Uterus (tissue), 4 donors: ENCODE measurements around the gene PDE4D. TPM values are rescaled to one million over a fixed set of nuclear protein-coding genes. Genes with fewer than 3 reads are reported as not detected.

Experiments used
- DNase-seq, 2 donors: peaks; one replicate each; pipeline ENCODE4 v3.0.0-alpha.2; 2019 to 2020
- H3K27ac ChIP-seq, 2 donors: fragments of 200-600 bp; sonication (generic); 1 replicate in 1 of 2; 2 replicates in 1 of 2; pipeline ENCODE4 v1.5.1; 2016 to 2018
- H3K27me3 ChIP-seq, 2 donors: fragments of 200-600 bp; sonication (generic); one replicate each; pipeline ENCODE4 v1.5.1; 2018 to 2019; ENCODE audit warnings: control low read depth in 1 of 2
- H3K36me3 ChIP-seq, 2 donors: fragments of 200-600 bp; sonication (generic); one replicate each; pipeline ENCODE4 v1.5.1; 2019; ENCODE audit warnings: control low read depth in 1 of 2
- H3K4me1 ChIP-seq, 2 donors: fragments of 200-600 bp; sonication (generic); one replicate each; pipeline ENCODE4 v1.5.1; 2018 to 2019; ENCODE audit warnings: control low read depth in 1 of 2
- H3K4me3 ChIP-seq, 2 donors: fragments of 200-600 bp; sonication (generic); 1 replicate in 1 of 2; 2 replicates in 1 of 2; pipeline ENCODE4 v1.5.1; 2018 to 2019; ENCODE audit warnings: mild to moderate bottlenecking in 1 of 2
- H3K9me3 ChIP-seq, 2 donors: fragments of 200-600 bp; sonication (generic); one replicate each; pipeline ENCODE4 v1.5.1; 2019; ENCODE audit warnings: control low read depth in 1 of 2
- CTCF ChIP-seq, 4 experiments: fragments of 200-600 bp in 2 of 4; fragments of 450-650 bp in 2 of 4; sonication (generic) in 2 of 4; IDR thresholded peaks; one replicate each; pipeline ENCODE4 v1.5.1; 2016 to 2019; ENCODE audit warnings: antibody characterized with exemption in 4 of 4, mild to moderate bottlenecking in 2 of 4, moderate library complexity in 1 of 4
- POLR2A ChIP-seq, 2 donors: fragments of 450-650 bp; IDR thresholded peaks; one replicate each; pipeline ENCODE4 v1.6.1; 2016; ENCODE audit warnings: antibody characterized with exemption in 2 of 2, mild to moderate bottlenecking in 1 of 2, moderate library complexity in 1 of 2
- intact Hi-C: fragments of 100-400 bp; cut with DNase I; formaldehyde crosslinking; loops from one replicate; pipeline ENCODE4 v1.15.1; 2023; ENCODE audit warnings: low total_unique reads
- total RNA-seq, 4 donors: library from RNA; depleted of rRNA in 3 of 4; stranded (reverse); fragments of >200 nt in 3 of 4; gene quantifications; one replicate each; pipeline versions ENCODE4 v1.1.0 to v1.2.4, GENCODE V29; 2014 to 2023
- donor health status: DM: yes; HTN: yes; CAD: no.

Gene PDE4D
- total RNA-seq, 4 donors from 2014 or later, result 27.1 to 77.0 (median 45.8) TPM

GRCh38 chr5:59325070-59325469, 568.5 kb downstream of the PDE4D start:
- Histone ChIP-seq H3K9me3 (no peaks in the 10 kb centered on the region), H3K4me3 (no peak overlapping the region), H3K4me1 (no peaks in the 10 kb centered on the region), H3K27me3 (no peaks in the 10 kb centered on the region), H3K36me3 (no peaks in the 10 kb centered on the region), H3K27ac (no peak overlapping the region)
- DNase-seq, result no peak
- intact Hi-C loops, result no loop called here
- TF ChIP-seq POLR2A (IDR thresholded peaks at IDR 0.05), result no peak

- intact Hi-C loops, result no loop called here
- no peaks in the 10 kb centered on the region for H3K27me3 ChIP-seq
- DNase-seq, result no peak
- no peak overlapping the region for H3K4me3 ChIP-seq
- H3K9me3 ChIP-seq, result no peaks in the 10 kb centered on the region
- no peaks in the 10 kb centered on the region for H3K36me3 ChIP-seq
- TF ChIP-seq CTCF (IDR thresholded peaks at IDR 0.05), result no peak
- no peak for TF ChIP-seq POLR2A (IDR thresholded peaks at IDR 0.05)
- H3K27ac ChIP-seq, result no peak overlapping the region
- no peaks in the 10 kb centered on the region for H3K4me1 ChIP-seq
Observed at GRCh38 chr5:59322894-59323293, 570.6 kb downstream of the PDE4D start.

GRCh38 chr5:59322058-59322457, 571.5 kb downstream of the PDE4D start:
- no peak for TF ChIP-seq POLR2A (IDR thresholded peaks at IDR 0.05)
- TF ChIP-seq CTCF (IDR thresholded peaks at IDR 0.05), result no peak
- Histone ChIP-seq H3K4me1 (no peaks in the 10 kb centered on the region), H3K4me3 (no peak overlapping the region), H3K27ac (peak overlapping the region in 1 of 2 donors; percentile 16), H3K9me3 (no peaks in the 10 kb centered on the region), H3K27me3 (no peaks in the 10 kb centered on the region), H3K36me3 (no peaks in the 10 kb centered on the region)
- intact Hi-C loops, result no loop called here
- DNase-seq, result no peak

- TF ChIP-seq POLR2A (IDR thresholded peaks at IDR 0.05) (no peak), CTCF (IDR thresholded peaks at IDR 0.05) (no peak)
- no peak overlapping the region for H3K4me3 ChIP-seq
- intact Hi-C loops, result no loop called here
- H3K36me3 ChIP-seq, result no peaks in the 10 kb centered on the region
- H3K9me3 ChIP-seq, result no peaks in the 10 kb centered on the region
- DNase-seq, result no peak
- H3K27ac ChIP-seq, result peak overlapping the region in 1 of 2 donors; percentile 16
- no peaks in the 10 kb centered on the region for H3K27me3 ChIP-seq
- H3K4me1 ChIP-seq, result no peaks in the 10 kb centered on the region
Observed at GRCh38 chr5:59321642-59322041, 571.9 kb downstream of the PDE4D start.

GRCh38 chr5:59320420-59320819, 573.1 kb downstream of the PDE4D start:
- intact Hi-C loops, result no loop called here
- H3K4me1 ChIP-seq, result no peaks in the 10 kb centered on the region
- H3K9me3 ChIP-seq, result no peaks in the 10 kb centered on the region
- TF ChIP-seq CTCF (IDR thresholded peaks at IDR 0.05) (no peak), POLR2A (IDR thresholded peaks at IDR 0.05) (no peak)
- no peaks in the 10 kb centered on the region for H3K36me3 ChIP-seq
- H3K4me3 ChIP-seq, result no peak overlapping the region
- H3K27me3 ChIP-seq, result no peaks in the 10 kb centered on the region
- H3K27ac ChIP-seq, result no peak overlapping the region
- DNase-seq, result no peak

- no peak for DNase-seq
- H3K9me3 ChIP-seq, result no peaks in the 10 kb centered on the region
- no peak overlapping the region for H3K4me3 ChIP-seq
- no peaks in the 10 kb centered on the region for H3K4me1 ChIP-seq
- TF ChIP-seq CTCF (IDR thresholded peaks at IDR 0.05) (no peak), POLR2A (IDR thresholded peaks at IDR 0.05) (no peak)
- peak overlapping the region in 1 of 2 donors; percentile 76 for H3K27ac ChIP-seq
- intact Hi-C loops, result no loop called here
- no peaks in the 10 kb centered on the region for H3K27me3 ChIP-seq
- H3K36me3 ChIP-seq, result no peaks in the 10 kb centered on the region
Observed at GRCh38 chr5:59319250-59319649, 574.3 kb downstream of the PDE4D start.
